Heart left ventricle (tissue), 16 donors: ENCODE results near the gene C14orf180. TPM values are rescaled to one million over a fixed set of nuclear protein-coding genes. Genes with fewer than 3 reads are reported as not detected.

Source experiments
- ATAC-seq, 4 donors: fragments of 200-7000 bp; cut with Tn5 transposase; one replicate each; pipeline ENCODE4 v1.9.1; 2020 to 2022; ENCODE audit warnings: moderate library complexity in 4 of 4, mild to moderate bottlenecking in 3 of 4, moderate number of reproducible peaks in 1 of 4
- DNase-seq, 5 donors: peaks; one replicate each; pipeline ENCODE4 v3.0.0-alpha.2; 2020
- H3K27ac ChIP-seq, 12 donors: fragments of 200-600 bp; sonication (generic) in 4 of 12; one replicate each; pipeline versions ENCODE4 v1.5.0 to v1.8.0; 2016 to 2022; ENCODE audit warnings: mild to moderate bottlenecking in 2 of 12
- H3K27me3 ChIP-seq, 9 donors: fragments of 200-600 bp; sonication (generic) in 2 of 9; one replicate each; pipeline versions ENCODE4 v1.5.1 to v1.8.0; 2016 to 2022; ENCODE audit warnings: mild to moderate bottlenecking in 3 of 9
- H3K36me3 ChIP-seq, 9 donors: fragments of 200-600 bp; sonication (generic) in 2 of 9; one replicate each; pipeline versions ENCODE4 v1.5.0 to v1.8.0; 2018 to 2022; ENCODE audit warnings: mild to moderate bottlenecking in 2 of 9
- H3K4me1 ChIP-seq, 12 donors: fragments of 200-600 bp; sonication (generic) in 4 of 12; one replicate each; pipeline versions ENCODE4 v1.5.0 to v1.8.0; 2016 to 2022; ENCODE audit warnings: mild to moderate bottlenecking in 3 of 12
- H3K4me3 ChIP-seq, 12 donors: fragments of 200-600 bp; sonication (generic) in 4 of 12; one replicate each; pipeline versions ENCODE4 v1.5.0 to v1.8.0; 2017 to 2022; ENCODE audit warnings: mild to moderate bottlenecking in 9 of 12, moderate library complexity in 4 of 12
- H3K9me3 ChIP-seq, 12 donors: fragments of 200-600 bp; sonication (generic) in 4 of 12; one replicate each; pipeline versions ENCODE4 v1.5.0 to v1.8.0; 2016 to 2022; ENCODE audit warnings: mild to moderate bottlenecking in 1 of 12
- POLR2A ChIP-seq, 2 donors: fragments of 450-650 bp; IDR thresholded peaks; one replicate each; pipeline ENCODE4 v1.6.1; 2017; ENCODE audit warnings: antibody characterized with exemption in 2 of 2, mild to moderate bottlenecking in 2 of 2, moderate library complexity in 2 of 2
- WGBS, 4 donors: extraction: QIAGEN DNeasy Blood & Tissue Kit in 2 of 4; methylation state at CpG; one replicate each; pipeline versions ENCODE4 v1.1.5 to v1.1.7; 2013 to 2018; 5-methylcytosine and 5-hydroxymethylcytosine counted together
- intact Hi-C, 10 donors: fragments of 100-400 bp; cut with DNase I; formaldehyde crosslinking; loops; one replicate each; pipeline versions ENCODE4 v1.11.1 to v1.14.2; 2022
- polyA plus RNA-seq, 2 donors: library from polyadenylated mRNA; stranded (reverse); fragments of 200-250 nt; gene quantifications; one replicate each; pipeline ENCODE4 v1.2.3, GENCODE V29; 2013
- total RNA-seq, 9 donors: library from RNA; depleted of rRNA in 2 of 9; stranded (reverse); fragments of >200 nt in 2 of 9; fragmentation: NEBNext Ultra II Directional in 3 of 9; extraction: Animal tissue kit (Norgen Biotek cat#: 25700) in 3 of 9; gene quantifications; one replicate each; pipeline versions ENCODE4 v1.1.0 to v1.2.4, GENCODE V29; 2016 to 2023
- TF ChIP-seq, protein P1 (sequence below), 12 donors: fragments of 200-600 bp; sonication (generic) in 4 of 12; IDR thresholded peaks; one replicate each; pipeline versions ENCODE4 v1.5.0 to v1.8.0; 2018 to 2022; ENCODE audit warnings: antibody characterized with exemption in 12 of 12, mild to moderate bottlenecking in 5 of 12
- donor health status: ischemic (EF 13 %, LVEDD 7.1; RV severe dilation, severe dysfunction).
- donor health status: healthy with polysubstance abuse.
- donor health status: DM: no; HTN: yes; CAD: no.
- donor health status: DM: no; HTN: no; CAD: no.
- donor health status: ischemic (EF 25% LVEDD 6.9; RV normal size, moderate dysfunction).
- donor health status: ischemic (EF 25% LVEDD 5.7; RV mildly dilated, moderate dysfunction).
- donor health status: healthy.
- donor health status: DM: yes; HTN: yes; CAD: no.
- donor health status: ischemic (EF 35%, LVEDD 5.7; RV mildly dilated, moderate dysfunction).
- donor health status: nonischemic (EF 11% LVEDD 7.7; RV severe dilation, severe dysfunction).
- donor health status: DM: yes; HTN: yes; CAD: no.
- donor health status: PGD.
- donor health status: ischemic (EF 29% LVEDD 5.4; RV normal size, mild dysfunction).
- donor health status: nonischemic (EF 23%, LVEDD 6.1; RV moderate dilation, normal function).

Gene C14orf180
- total and polyA plus RNA-seq, 11 donors, result 11.1 to 170 (median 75.3) TPM

- intact Hi-C loops, result loop anchor here in 4 of 10 donors (10.0 kb wide), 3 partner anchors 133 to 1027 kb away; partner anchors contain the start of gene ADSS1 (in 2 of the 4)
- ATAC-seq, result peak; percentile 51 to 62 (median 56)
- H3K4me1 ChIP-seq, result peaks cover 0 to 77% (median 35%) of the 10 kb centered on the region in 12 donors
- 32 to 44% (median 38%) methylated on average over 12 to 20 of the region's 20 CpGs for WGBS, 4 donors
- H3K4me3 ChIP-seq, result peak overlapping the region; percentile 36 to 62 (median 56)
- H3K9me3 ChIP-seq, result no peaks in the 10 kb centered on the region
- no peaks in the 10 kb centered on the region for H3K36me3 ChIP-seq
- H3K27me3 ChIP-seq, result peaks cover 0 to 23% (median 0%) of the 10 kb centered on the region in 9 donors
- DNase-seq, result peak; percentile 77 to 93 (median 83)
- TF ChIP-seq POLR2A (IDR thresholded peaks at IDR 0.05), result peak in 1 of 2 donors; percentile 29
- TF ChIP-seq, protein P1, sequence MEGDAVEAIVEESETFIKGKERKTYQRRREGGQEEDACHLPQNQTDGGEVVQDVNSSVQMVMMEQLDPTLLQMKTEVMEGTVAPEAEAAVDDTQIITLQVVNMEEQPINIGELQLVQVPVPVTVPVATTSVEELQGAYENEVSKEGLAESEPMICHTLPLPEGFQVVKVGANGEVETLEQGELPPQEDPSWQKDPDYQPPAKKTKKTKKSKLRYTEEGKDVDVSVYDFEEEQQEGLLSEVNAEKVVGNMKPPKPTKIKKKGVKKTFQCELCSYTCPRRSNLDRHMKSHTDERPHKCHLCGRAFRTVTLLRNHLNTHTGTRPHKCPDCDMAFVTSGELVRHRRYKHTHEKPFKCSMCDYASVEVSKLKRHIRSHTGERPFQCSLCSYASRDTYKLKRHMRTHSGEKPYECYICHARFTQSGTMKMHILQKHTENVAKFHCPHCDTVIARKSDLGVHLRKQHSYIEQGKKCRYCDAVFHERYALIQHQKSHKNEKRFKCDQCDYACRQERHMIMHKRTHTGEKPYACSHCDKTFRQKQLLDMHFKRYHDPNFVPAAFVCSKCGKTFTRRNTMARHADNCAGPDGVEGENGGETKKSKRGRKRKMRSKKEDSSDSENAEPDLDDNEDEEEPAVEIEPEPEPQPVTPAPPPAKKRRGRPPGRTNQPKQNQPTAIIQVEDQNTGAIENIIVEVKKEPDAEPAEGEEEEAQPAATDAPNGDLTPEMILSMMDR (IDR thresholded peaks at IDR 0.05), result no peak
- peak overlapping the region; percentile 81 to 98 (median 91) for H3K27ac ChIP-seq
Observed at GRCh38 chr14:104582005-104582404, 2.4 kb downstream of the C14orf180 start.

- peak overlapping the region; percentile 81 to 98 (median 91) for H3K27ac ChIP-seq
- H3K9me3 ChIP-seq, result no peaks in the 10 kb centered on the region
- peaks cover 0 to 2% (median 0%) of the 10 kb centered on the region in 9 donors for H3K36me3 ChIP-seq
- intact Hi-C loops, result loop anchor here in 4 of 10 donors (10.0 kb wide), 3 partner anchors 132 to 1028 kb away; partner anchors contain the start of gene ADSS1 (in 2 of the 4)
- H3K4me3 ChIP-seq, result peak overlapping the region in 11 of 12 donors; percentile 21 to 62 (median 57)
- WGBS, 4 donors, result 11 to 17% (median 16%) methylated on average over 9 to 12 of the region's 12 CpGs
- H3K4me1 ChIP-seq, result peaks cover 0 to 83% (median 39%) of the 10 kb centered on the region in 12 donors
- H3K27me3 ChIP-seq, result peaks cover 0 to 17% (median 0%) of the 10 kb centered on the region in 9 donors
- TF ChIP-seq, protein P1 (IDR thresholded peaks at IDR 0.05), result no peak
- peak in 1 of 2 donors; percentile 27 for TF ChIP-seq POLR2A (IDR thresholded peaks at IDR 0.05)
- ATAC-seq (peak; percentile 60 to 74 (median 68)), DNase-seq (peak; percentile 82 to 93 (median 86))
Observed at GRCh38 chr14:104582662-104583061, 3.1 kb downstream of the C14orf180 start.

DNA sequence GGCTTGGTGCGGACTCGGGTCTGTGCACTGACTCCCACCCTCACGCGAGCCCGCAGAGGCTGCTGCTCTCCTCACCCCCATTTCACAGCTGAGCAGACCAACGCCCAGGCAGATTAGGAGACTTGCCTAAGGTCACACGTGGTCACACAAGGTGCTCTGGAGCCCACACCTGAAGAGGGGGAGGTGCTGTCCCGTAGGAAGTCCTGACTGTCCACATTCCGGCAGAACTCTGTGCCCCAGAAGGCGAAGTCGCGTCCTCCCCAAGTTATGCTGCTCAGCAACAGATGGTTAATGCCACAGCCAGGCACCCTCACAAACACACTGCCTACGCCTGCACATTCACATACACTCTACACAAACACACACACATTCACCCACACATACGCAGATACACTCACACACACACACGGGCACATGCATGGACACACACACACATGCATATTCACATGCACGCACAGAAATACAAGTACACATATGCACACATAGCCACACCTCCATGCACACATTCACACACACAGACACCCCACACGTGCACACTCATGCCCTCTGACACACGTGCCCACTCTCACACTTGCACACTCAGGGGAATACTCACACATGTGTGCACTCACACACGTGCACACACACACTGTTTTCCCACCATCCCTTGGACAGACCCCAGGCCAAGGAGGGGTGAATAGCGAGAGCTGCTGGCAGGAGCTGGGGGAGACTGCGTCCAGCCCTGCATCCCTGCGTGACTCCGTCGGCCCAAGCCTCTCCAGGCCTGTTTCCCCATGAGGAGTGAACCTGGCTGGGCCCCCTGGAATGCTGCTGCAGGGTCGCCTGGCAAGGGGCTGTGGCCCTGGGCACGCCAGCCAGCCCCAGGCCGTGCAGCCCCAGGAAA lies 4.1 kb downstream of the C14orf180 start:
- Histone ChIP-seq H3K9me3 (no peaks in the 10 kb centered on the region), H3K4me1 (peaks cover 0 to 80% (median 39%) of the 10 kb centered on the region in 12 donors), H3K27ac (peak overlapping the region in 11 of 12 donors; percentile 73 to 96 (median 88)), H3K4me3 (peak overlapping the region in 6 of 12 donors; percentile 8 to 61 (median 21)), H3K36me3 (peaks cover 0 to 11% (median 0%) of the 10 kb centered on the region in 9 donors), H3K27me3 (peaks cover 0 to 13% (median 0%) of the 10 kb centered on the region in 9 donors)
- TF ChIP-seq POLR2A (IDR thresholded peaks at IDR 0.05), result no peak
- TF ChIP-seq, protein P1 (IDR thresholded peaks at IDR 0.05), result no peak
- DNase-seq (no peak), ATAC-seq (no peak)
- intact Hi-C loops, result loop anchor here in 4 of 10 donors (10.0 kb wide), 3 partner anchors 131 to 1029 kb away; partner anchors contain the start of gene ADSS1 (in 2 of the 4)
- 51 to 63% (median 56%) methylated on average over 18 to 27 of the region's 27 CpGs for WGBS, 4 donors
